ENCODE measurements around the gene OR6K2. TPM values are rescaled to one million over a fixed set of nuclear protein-coding genes. Genes with fewer than 3 reads are reported as not detected.

The OR6K2 gene
- not detected for total RNA-seq

- intact Hi-C loops (cut with DNase I; ENCODE audit: low total_unique reads) (no loop called here), in situ Hi-C loops (cut with MboI; ENCODE audit: low sequenced_read_pairs in 4 of 4) (no loop called here)
- H3K4me1 ChIP-seq = no peaks in the 10 kb centered on the region
- no peaks in the 10 kb centered on the region for H3K36me3 ChIP-seq
- ATAC-seq (no peak), DNase-seq (no peak)
- H3K9me3 ChIP-seq = no peaks in the 10 kb centered on the region
- H3K27ac ChIP-seq = no peak within 1 kb of the TSS
- no peaks in the 10 kb centered on the region for H3K27me3 ChIP-seq
- TF ChIP-seq, protein P1, sequence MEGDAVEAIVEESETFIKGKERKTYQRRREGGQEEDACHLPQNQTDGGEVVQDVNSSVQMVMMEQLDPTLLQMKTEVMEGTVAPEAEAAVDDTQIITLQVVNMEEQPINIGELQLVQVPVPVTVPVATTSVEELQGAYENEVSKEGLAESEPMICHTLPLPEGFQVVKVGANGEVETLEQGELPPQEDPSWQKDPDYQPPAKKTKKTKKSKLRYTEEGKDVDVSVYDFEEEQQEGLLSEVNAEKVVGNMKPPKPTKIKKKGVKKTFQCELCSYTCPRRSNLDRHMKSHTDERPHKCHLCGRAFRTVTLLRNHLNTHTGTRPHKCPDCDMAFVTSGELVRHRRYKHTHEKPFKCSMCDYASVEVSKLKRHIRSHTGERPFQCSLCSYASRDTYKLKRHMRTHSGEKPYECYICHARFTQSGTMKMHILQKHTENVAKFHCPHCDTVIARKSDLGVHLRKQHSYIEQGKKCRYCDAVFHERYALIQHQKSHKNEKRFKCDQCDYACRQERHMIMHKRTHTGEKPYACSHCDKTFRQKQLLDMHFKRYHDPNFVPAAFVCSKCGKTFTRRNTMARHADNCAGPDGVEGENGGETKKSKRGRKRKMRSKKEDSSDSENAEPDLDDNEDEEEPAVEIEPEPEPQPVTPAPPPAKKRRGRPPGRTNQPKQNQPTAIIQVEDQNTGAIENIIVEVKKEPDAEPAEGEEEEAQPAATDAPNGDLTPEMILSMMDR (IDR thresholded peaks at IDR 0.05 in 4 of 5, conservative IDR thresholded peaks at IDR 0.05 in 1 of 5) = no peak
- TF ChIP-seq POLR2A (IDR thresholded peaks at IDR 0.05) = no peak
- no peak within 1 kb of the TSS for H3K4me3 ChIP-seq
Observed at GRCh38 chr1:158700552-158700951, at the start of gene OR6K2. OR6K2 (minus strand) TSS chr1:158700652; CDS start chr1:158700652, 0 bp downstream.

DNA sequence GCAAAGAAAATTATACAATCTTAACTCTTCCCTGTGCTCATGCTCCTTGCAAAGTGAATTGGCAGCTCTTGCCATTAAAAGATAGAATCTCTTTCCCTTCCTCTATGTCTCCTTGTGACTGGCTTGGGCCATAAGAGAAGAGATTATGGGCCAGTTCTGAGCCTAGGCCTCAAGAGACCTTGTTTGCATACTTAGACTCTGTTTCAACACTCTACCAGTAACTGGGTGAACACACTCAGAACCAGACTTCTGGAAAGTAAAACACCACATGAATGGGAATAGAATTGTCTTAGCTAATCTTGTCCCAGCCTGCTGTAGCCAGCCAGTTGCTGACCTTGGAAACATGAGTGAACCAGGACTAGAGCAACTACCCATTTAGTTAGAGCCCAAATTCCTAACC is 35.4 kb upstream of the OR6K2 start:
- ATAC-seq (no peak), DNase-seq (no peak)
- Histone ChIP-seq H3K36me3 (no peaks in the 10 kb centered on the region), H3K4me1 (no peaks in the 10 kb centered on the region), H3K27ac (no peak overlapping the region), H3K4me3 (no peak overlapping the region), H3K9me3 (no peaks in the 10 kb centered on the region), H3K27me3 (no peaks in the 10 kb centered on the region)
- TF ChIP-seq POLR2A (IDR thresholded peaks at IDR 0.05) = no peak
- TF ChIP-seq, protein P1 (IDR thresholded peaks at IDR 0.05 in 4 of 5, conservative IDR thresholded peaks at IDR 0.05 in 1 of 5) = no peak
- intact Hi-C loops (cut with DNase I; ENCODE audit: low total_unique reads) (no loop called here), in situ Hi-C loops (cut with MboI; ENCODE audit: low sequenced_read_pairs in 4 of 4) (no loop called here)

- intact Hi-C loops (cut with DNase I; ENCODE audit: low total_unique reads) (no loop called here), in situ Hi-C loops (cut with MboI; ENCODE audit: low sequenced_read_pairs in 4 of 4) (no loop called here)
- TF ChIP-seq POLR2A (IDR thresholded peaks at IDR 0.05) = no peak
- Histone ChIP-seq H3K9me3 (no peaks in the 10 kb centered on the region), H3K27me3 (no peaks in the 10 kb centered on the region), H3K36me3 (no peaks in the 10 kb centered on the region), H3K27ac (no peak overlapping the region), H3K4me3 (no peak overlapping the region), H3K4me1 (no peaks in the 10 kb centered on the region)
- ATAC-seq = no peak
- DNase-seq = no peak
Observed at GRCh38 chr1:158732524-158732923, 32.1 kb upstream of the OR6K2 start.

GRCh38 chr1:158731707-158732106 is 31.3 kb upstream of the OR6K2 start:
- no peak overlapping the region for H3K4me3 ChIP-seq
- no peak for ATAC-seq
- intact Hi-C loops (cut with DNase I; ENCODE audit: low total_unique reads) = no loop called here

DNA sequence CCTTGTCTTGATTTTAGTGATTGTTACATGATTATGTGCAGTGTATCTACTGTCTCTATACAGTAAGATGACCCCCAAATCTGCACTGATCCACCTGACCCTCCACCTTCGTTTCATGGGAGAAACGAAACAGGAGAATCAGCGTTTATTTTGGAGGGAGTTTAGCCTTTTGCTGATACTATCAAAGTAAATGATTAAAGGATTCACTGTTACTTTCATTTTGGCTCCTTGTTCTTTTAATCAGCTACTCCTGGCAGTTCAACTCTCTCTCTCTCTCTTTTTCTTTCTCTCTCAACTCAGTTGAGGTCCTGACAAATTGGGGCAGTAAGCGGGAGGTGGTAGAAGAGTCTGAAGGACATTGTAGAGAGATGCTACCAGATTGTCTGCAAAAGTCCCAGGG is 30.0 kb upstream of the OR6K2 start:
- intact Hi-C loops (cut with DNase I; ENCODE audit: low total_unique reads) = no loop called here
- Histone ChIP-seq H3K27ac (no peak overlapping the region), H3K4me1 (no peaks in the 10 kb centered on the region), H3K27me3 (no peaks in the 10 kb centered on the region), H3K4me3 (no peak overlapping the region), H3K36me3 (no peaks in the 10 kb centered on the region), H3K9me3 (no peaks in the 10 kb centered on the region)
- TF ChIP-seq, protein P1 (IDR thresholded peaks at IDR 0.05 in 4 of 5, conservative IDR thresholded peaks at IDR 0.05 in 1 of 5) = no peak
- TF ChIP-seq POLR2A (IDR thresholded peaks at IDR 0.05) = no peak
- ATAC-seq (no peak), DNase-seq (no peak)
- in situ Hi-C loops (cut with MboI; ENCODE audit: low sequenced_read_pairs in 4 of 4) = no loop called here

More at GRCh38 chr1:158731707-158732106, 31.3 kb upstream of the OR6K2 start:
- DNase-seq = no peak
- TF ChIP-seq, protein P1 (IDR thresholded peaks at IDR 0.05 in 4 of 5, conservative IDR thresholded peaks at IDR 0.05 in 1 of 5) = no peak
- TF ChIP-seq POLR2A (IDR thresholded peaks at IDR 0.05) = no peak
- H3K36me3 ChIP-seq = no peaks in the 10 kb centered on the region
- no peaks in the 10 kb centered on the region for H3K9me3 ChIP-seq
- no peak overlapping the region for H3K27ac ChIP-seq
- H3K27me3 ChIP-seq = no peaks in the 10 kb centered on the region
- no peaks in the 10 kb centered on the region for H3K4me1 ChIP-seq
- in situ Hi-C loops (cut with MboI; ENCODE audit: low sequenced_read_pairs in 4 of 4) = no loop called here

Measured in gastrocnemius medialis (tissue), 4 donors.